Stimulated activated CD8-positive, alpha-beta memory T cell treated with anti-CD3 and anti-CD28 coated beads, Interleukin-4, amount 100 ng/mL, for 48 hours (primary cell): ENCODE data around the gene DDX39B.
A peak's percentile ranks its signal among the peaks of the same experiment; 100 is the strongest.

ENCODE experiments used
- DNase-seq: peaks from one replicate; pipeline ENCODE4 v3.0.0-alpha.2; 2020

The DDX39B gene

DNA sequence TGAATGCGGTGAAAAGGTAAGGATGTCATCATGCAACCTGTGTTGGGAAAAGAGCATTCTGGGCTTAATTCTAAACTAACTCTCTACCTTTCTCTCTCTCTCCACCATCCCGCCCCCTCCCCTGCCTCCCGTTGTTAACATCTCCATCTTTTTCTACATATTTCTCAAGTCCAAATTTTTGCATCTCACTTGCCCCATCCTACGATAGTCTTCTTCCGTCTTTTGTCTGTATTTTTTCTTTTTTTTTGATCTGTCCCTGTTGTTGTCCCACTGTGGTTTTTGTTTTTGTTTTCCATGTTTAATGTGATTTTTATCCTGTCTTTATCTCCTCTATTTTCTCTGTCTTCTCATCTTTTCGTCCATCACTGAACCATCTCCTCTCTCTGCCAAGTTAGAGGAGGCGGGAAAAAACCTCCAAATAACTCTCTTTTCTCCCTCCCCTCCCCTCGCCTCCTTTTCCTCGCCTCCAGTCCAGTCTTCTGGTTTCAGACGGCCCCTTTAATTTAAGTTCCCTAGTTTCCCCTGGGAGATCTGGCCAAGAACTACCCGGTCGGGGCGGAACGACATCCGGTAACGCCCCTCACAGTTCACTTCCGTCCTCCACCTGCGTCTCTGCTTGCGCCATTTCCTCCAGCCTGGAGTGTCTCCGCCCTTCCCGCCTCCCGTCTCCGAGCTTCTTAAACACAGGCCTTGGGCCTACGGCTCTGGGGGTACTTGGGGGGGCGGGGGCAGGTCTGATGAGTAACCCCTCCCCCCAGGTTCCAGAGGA, 5.3 kb upstream of the DDX39B start, which contains the start of gene NFKBIL1:
Gene NFKBIL1 (plus strand): TSS at position 651 of the 769 bp plus-strand sequence. CDS start 87 bp downstream, at position 738.
- DNase-seq, result peak; percentile 93

DNA sequence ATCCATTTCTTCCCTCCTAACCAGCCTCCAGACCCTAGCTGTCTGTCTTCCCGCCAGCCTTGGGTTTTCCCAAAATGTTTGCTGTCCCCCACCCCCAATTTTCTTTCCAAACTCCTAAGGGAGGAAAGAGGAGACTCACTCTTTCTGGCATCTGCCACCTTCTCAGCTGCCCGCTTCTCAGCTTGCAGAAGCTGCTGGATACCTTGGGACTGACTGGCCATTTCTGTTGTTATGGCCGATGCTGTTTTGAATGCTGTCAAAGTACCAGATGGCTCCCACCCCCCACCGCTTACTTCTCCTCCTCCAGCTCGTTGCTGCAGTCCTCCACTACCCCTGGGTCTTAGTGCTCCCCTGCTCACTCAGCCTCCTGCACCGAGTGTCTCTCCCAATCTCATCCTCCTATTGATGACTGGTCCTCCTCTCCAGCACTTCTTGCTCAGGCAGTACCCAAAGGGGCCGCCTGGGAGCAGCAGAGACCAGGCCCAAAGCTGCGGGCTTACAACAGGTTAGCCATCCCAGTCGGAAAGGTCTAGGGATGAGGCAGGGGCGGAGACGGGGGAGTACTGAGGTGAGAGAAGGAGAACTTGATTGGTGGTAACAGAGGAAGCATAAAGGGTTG, 4.6 kb upstream of the DDX39B start, which contains the start of gene ATP6V1G2:
Gene ATP6V1G2 (minus strand): TSS at position 270 of the 619 bp plus-strand sequence. CDS start 49 bp downstream, at position 221.
- DNase-seq, result peak; percentile 94

DNA sequence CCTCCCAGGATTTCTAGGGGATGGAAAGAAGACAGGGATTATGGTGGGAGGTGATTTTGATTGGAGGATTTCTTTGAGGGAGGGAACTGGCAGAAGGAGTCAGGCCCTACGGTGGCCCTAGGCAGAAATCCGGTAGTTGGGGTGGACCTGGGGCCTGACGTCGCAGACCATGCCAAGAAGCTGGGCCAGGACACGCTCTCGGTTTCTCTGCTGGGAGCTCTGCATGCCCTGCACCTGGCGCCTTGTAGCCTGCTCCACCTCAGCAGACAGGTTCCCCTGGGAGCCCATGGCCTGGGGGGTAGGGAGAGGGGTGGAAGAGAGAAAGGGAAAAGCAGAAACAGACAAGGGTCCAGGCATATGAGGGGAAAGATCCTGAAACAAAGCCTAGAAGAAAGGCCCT, 3.5 kb upstream of the DDX39B start:
- no peak for DNase-seq

DNA sequence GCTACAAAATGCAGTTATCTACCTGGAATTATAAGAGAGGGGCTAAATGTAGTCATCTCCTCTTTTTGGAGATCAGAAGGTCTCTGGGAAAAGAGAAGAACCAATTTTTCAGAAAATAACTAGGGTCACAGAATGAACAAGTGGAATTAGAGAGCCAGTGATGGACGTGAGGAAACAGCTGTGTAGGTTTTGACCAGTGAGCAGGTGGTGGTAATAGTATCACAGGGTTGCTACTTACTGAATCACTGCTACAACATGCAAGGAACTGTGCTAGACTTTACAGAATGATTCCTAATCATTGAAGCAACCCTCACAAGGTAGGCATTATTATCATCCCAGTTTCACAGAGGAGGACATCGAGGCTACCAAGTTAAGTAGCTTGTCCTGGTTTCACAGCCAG, 2.9 kb upstream of the DDX39B start:
- DNase-seq, result no peak

DNA sequence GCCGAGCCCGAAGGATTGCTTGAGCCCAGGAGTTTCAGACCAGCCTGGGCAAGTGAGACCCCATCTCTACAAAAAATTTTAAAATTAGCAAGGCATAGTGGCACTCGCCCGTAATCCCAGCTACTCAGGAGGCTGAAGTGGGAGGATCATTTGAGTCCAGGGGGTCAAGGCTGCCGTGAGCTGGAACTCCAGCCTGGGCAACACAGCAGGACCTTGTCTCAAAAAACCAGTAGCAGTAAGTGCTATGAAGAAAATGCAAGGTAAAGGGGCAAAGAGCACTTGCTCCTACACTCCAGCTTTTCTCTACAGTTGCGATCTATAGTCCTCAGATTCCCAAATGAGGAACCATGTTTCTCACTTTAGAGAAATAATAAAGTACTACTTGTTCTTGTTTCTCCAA, 1.8 kb upstream of the DDX39B start:
- DNase-seq, result no peak

DNA sequence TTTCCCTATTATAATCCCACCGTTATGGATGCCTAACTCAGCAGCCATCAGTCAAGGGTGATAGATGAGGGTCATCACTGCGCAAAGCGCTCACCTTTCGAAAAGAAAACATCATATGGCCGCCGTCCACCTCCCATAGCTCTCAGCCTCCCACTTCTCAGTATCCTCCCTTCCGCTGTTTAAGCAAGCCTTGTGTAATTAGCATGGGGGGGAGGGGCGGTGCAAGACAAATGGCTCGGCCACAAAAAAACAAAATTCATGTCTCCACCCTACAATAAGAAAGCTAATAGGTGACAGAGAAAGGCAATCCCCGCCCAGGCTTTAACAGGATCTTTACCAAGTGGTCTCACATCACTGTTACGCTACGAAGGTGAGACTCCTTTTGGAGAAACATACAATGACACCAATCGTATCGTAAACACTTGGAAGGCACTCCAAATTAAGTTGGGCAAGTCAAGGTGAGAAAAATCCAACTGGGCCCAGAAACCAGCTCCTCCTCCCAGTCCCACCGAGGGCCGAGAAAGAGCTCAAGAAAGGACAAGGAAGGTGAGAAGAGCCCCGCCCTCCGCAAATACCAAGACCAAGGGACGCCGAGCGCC, 645 bp downstream of the DDX39B start:
- peak; percentile 75 for DNase-seq

DNA sequence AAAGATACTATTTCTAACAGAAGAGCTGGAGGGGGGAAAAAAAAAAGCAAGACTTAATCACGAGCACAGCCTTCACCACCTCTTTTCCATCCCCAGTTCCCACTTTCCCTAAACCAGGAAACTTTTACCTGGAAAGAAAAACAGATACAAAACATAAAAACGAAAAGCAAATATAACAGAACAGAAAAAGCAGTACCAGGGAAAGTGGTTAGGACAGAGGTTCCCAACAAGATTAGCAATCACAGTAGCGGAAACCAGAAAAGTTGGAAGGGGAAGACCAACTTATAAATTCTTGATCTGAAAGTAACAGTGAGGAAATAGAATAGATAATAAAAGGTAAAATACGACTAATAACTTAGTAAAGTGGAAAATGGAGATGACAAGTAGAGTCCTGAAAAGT, 1.2 kb downstream of the DDX39B start:
- DNase-seq, result no peak

DNA sequence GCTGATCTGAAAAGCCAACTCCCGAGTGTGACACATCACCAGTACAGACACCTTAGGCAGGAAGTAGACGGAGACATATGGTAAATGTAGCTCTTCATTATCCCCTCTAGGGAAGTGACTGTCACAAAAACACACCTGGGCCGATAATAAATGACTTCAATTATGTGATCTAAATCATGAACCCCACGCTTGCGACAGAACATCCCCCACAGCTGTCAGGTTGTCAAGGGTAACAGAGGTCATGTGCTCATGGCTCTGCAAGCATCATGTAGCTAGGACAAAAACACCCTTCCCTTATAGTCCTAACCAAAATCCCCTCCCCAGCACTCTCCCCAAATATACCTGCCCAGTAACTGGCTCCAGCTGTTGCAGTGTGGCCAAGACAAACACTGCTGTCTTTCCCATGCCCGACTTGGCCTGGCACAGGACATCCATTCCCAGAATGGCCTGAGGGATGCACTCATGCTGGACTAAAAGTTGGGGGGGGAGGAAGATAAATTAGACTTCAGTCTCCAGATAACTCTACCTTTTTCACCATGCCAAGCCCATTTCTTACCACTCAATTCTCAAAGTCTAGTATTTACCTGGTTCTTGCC, 2.9 kb downstream of the DDX39B start:
- DNase-seq, result no peak

DNA sequence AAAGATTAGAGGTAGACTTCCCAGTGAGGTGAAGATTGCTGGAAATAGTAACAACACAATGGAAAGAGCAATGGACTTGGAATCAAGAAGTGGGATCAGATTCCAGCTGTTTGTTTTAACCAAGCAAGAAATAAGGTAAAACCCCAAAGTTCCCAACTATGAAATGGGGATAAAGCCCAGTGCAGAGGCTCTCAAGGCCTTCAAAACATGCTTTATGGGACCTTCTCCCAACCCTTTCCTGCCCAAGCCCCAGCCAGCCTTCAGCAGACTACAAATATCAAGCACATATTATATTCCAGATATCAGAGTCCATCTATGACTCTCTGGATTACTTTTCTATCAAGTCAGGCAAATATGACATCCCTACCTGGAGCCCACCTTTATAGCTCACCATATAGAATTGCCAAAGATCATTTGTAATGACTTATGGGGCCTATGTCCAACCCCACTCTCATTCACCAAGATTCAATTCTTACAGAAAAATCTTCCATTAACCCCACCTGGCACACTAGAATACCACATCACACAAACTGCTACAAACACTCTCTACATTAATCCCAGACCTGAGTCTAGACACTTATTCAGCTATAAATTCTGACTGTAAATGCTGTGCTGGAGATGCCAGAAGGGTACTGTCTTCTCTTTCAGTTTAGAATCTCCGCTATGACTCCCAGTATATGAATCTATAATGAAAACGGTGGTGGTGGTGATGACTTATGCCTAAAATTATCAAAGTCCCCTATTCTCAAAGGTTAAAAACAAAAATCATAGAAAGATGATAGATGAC, 6.1 kb downstream of the DDX39B start:
- no peak for DNase-seq

DNA sequence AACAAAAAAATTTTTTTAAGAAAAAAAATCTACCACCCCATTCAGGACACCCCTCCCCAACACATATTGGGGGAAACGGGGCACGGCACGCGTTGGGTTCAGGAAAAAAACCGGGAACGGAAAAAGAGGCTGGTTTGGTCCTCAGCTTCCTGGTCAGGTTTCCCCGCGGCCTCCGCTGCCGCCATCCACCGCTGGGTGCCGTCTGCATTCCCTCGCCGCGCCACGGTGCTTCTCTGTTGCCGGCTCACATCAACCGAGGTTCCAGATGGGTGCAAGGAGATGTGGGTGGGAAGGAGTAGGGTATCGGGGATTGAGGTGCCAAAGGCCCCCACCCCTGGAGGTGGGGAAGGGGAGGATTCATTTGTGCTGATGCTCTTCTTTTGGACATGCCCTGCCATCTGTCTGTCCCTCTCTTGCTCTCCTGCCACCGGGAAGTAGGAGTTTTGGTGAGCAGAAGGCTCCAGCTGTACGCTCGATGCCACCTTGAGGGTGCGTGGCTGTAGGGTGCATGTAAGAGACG, 7.2 kb downstream of the DDX39B start:
- no peak for DNase-seq

DNA sequence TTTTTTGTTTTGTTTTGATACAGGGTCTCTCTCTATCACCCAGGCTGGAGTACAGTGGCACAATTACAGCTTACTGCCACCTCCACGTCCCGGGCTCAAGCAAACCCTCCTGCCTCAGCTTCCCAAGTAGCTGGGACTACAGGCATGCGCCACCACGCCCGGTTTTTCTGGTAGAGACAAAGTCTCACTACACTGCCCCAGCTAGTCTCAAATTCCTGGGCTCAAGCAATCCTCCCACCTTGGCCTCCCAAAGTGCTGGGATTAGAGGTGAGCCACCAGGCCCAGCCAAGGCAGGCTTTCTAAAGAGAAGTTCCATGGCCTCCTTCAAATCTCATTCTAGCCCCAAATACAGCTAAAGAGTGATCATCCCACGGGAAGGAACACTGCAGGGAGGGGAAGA, 7.8 kb downstream of the DDX39B start:
- DNase-seq, result no peak

DNA sequence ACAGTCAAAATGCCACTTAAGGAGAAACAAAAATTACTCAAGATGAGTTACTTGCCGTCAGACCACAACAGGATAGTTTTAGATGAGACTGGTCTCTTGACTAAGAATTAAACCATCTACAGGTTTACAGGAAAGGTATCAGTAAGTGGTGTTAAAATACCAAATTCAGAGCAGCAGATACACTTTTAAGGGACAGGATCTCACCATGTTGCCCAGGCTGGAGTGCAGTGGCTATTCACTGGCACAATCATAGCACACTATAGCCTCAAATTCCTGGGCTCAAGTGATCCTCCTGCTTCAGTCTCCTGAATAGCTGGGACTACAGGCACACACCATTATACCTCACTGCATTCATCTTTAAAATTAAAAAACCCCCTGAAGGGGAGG, 8.4 kb downstream of the DDX39B start:
- DNase-seq, result no peak

DNA sequence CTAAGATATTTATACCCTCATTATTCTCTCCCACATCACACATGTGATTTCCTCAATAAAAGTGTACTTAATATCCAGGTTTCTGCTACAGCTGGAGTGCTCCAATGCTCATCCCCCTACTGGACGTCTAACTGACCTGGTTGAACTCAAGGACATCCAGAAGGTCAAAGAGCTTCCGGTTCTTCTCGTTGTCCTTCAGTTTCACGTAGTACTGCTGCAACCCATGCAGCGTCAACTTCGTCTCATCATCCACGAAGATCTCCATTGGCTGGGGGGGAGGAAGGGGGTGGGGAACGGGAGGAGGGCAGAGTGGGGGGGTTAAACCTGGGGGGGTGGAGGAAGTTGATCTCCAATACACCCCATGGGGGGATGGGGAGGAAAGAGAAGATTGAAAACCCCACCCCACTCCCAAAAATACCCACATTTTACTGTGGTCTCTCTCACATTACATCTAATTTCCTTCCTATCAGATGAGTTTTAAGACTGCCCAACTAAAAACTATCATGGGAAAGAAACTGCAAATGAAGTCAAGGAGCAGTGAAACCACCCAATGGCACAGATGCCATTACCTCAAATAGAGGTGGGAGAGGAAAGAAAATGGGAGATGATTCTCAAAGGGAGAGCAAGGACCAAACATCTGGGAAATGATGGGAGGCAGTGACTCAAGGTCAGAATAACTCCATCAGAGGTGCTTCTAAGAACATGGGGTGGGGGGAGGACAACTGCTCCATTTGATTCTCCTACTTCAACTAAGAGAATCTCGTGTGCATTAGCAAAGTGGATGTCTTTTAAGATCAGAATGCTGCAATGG, 9.0 kb downstream of the DDX39B start:
- no peak for DNase-seq

DNA sequence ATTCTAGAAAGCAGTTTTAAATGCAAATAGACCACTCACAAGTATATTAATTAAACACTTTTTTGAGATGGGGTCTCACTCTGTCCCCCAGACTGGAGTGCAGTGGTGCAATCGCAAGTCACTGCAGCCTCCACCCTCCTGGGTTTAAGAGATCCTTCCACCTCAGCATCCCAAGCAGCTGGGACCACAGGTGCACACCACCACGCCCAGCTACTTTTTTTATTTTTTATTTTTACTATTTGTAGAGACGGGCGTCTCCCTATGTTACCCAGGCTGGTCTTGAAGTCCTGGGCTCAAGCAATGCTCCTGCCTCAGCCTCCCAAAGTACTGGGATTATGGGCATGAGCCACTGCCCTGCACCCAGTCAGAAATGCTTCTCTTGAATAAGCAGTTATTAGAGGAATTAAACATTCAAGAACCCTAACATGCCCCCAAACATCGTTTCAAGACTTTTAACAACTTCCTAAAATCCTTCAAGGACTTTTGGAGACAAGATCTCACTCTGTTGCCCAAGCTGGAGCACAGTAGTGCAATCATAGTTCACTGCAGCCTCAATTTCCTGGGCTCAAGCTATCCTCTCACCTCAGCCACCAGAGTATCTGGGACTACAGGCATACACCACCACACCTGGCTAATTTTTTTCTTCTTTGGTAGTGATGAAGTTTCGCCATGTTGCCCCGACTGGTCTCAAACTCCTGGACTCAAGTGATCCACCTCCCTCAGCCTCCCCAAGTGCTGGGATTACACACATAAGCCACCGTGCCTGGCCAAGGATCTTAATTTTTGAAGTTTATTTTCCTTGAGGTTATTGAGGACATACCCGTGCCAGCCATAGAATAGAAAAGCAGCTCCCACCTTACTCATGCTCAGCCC, 9.8 kb downstream of the DDX39B start:
- DNase-seq, result no peak

DNA sequence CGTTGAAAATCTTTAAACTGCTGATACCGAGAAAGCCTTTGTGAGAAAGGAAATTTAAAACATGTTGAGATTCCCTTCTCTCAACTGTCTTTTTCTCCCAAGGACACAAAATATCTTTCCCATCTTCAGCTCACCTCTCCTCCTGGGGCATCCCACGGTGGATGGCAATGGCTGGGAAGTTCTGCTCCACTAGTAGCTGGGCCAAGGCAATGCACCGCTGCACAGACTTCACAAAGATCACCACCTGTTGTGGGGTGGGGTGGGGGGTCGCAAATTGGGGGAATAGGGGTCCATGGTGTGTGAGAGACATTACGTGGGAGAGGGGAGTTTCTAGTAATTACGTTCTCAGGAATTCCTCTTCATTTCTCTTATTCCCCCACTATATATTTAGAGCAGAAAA, 10.6 kb downstream of the DDX39B start:
- DNase-seq, result no peak

DNA sequence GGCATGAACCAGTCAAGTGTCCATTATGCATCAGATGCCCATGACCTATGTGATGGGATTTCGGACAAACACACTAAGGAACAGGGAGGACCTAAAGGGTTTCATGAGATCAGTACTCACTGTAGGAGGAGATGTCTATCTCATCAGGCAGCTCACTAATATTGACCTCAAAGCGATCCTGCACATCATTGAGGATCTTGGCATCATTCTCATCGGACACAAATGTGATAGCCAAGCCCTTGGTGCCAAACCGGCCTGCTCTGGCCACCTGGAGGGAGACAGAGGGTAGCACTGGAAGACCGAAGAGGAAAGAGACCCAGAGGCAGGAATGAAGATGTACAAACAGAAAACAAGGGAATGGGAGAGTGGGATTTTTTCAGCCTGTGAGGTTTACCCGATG, 11.1 kb downstream of the DDX39B start:
- DNase-seq, result no peak

DNA sequence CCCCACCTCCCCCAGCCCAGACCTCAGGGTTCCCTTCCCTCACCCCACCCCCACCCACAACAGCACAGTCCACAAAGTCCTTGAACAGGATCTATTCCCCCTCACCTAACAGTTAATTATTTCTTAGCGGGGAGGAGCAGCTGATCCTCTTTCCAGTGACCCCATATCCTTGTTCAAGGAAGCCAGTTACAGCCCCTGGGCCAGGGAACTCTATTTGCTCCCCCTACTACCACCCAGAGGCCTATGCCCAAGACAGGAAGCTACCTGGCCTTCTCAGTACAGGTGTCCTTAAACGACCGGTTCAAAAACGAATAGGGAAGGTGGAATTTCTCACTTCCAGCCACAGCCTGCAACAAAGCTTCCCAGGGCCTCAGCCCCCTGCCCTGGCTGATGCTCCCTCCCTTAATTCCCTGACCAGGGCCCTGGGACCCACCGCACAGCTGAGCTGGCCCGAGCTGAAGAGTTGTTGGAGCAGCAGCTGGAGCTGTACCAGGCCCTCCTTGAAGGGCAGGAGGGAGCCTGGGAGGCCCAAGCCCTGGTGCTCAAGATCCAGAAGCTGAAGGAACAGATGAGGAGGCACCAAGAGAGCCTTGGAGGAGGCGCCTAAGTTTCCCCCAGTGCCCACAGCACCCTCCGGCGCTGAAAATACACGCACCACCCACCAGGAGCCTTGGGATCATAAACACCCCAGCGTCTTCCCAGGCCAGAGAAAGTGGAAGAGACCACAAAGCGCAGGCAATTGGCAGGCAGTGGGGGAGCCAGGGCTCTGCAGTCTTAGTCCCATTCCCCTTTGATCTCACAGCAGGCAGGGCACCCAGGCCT, 12.3 kb downstream of the DDX39B start:
- no peak for DNase-seq

DNA sequence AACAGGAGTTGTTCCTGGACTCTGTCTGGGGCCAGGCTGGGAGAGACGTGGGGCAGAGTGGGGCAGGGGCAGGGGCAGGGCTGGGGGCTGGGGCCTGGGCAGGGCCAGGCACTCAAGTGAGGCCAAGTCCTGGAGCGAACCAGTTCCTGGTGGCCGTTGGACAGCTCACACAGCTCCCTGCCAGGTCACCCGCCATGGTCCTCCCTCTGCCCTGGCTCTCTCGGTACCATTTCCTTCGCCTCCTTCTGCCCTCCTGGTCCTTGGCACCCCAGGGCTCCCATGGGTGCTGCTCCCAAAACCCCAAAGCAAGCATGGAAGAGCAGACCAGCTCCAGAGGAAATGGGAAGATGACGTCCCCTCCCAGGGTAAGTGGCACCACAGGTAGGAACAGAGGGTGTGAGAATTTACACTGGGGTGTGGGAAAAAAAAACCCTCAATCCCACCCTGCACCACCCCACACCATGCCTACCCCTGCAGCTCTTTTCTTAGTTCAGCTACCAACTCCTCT, 12.9 kb downstream of the DDX39B start, which contains the start of gene MCCD1:
Gene MCCD1 (plus strand): TSS at position 142 of the 508 bp plus-strand sequence. CDS start 53 bp downstream, at position 195.
- no peak for DNase-seq

DNA sequence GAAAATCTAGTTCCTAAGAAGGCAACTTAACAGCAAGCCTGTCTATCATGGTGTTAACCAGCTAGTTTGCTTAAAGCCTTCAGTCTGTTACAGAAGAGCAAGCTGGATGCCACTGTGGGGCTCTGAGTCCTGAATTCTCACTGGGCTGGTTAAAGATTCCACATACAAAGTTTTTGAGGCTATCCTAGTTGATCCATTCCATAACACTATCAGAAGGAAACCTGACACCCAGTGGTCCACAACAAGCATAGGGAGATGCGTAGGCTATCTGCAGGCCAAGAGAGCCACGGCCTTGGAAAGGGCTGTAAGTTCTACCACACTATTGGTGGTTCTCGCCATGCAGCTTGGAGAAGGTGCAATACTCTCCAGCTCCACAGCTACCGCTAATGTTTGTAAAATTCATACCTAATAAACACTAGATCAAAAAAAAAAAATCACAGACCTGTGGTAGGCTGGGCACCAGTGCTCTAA, 13.5 kb downstream of the DDX39B start:
- DNase-seq, result no peak
